H9 (cell line): ENCODE data around the gene FBXO48. TPM values are rescaled to one million over a fixed set of nuclear protein-coding genes. Genes with fewer than 3 reads are reported as not detected.

Experiments
- DNase-seq: peaks from one replicate; pipeline ENCODE4 v3.0.0-alpha.2; 2017
- H2AFZ ChIP-seq: one replicate; pipeline ENCODE4 v1.6.1; 2013; ENCODE audit warnings: mild to moderate bottlenecking, low read length, control low read depth, moderate library complexity
- H2AK5ac ChIP-seq: 2 replicates; pipeline ENCODE4 v1.6.1; 2013; ENCODE audit warnings: low read length, control low read depth, mixed read lengths; ENCODE audit not compliant: insufficient read length
- H2BK120ac ChIP-seq: one replicate; pipeline ENCODE4 v1.6.1; 2013; ENCODE audit warnings: low read depth, mild to moderate bottlenecking, low read length, control low read depth, inconsistent platforms; ENCODE audit not compliant: poor library complexity, severe bottlenecking
- H2BK12ac ChIP-seq: 2 replicates; pipeline ENCODE4 v1.6.1; 2013; ENCODE audit warnings: low read length, control low read depth, mixed read lengths, low read depth; ENCODE audit not compliant: insufficient read length
- H2BK15ac ChIP-seq: 2 replicates; pipeline ENCODE4 v1.6.1; 2013; ENCODE audit warnings: low read depth, low read length, control low read depth
- H2BK20ac ChIP-seq: one replicate; pipeline ENCODE4 v1.6.1; 2013; ENCODE audit warnings: low read depth, mild to moderate bottlenecking, low read length, control low read depth, inconsistent platforms; ENCODE audit not compliant: poor library complexity, severe bottlenecking
- H2BK5ac ChIP-seq: 2 replicates; pipeline ENCODE4 v1.6.1; 2013; ENCODE audit warnings: low read length, control low read depth, mixed read lengths; ENCODE audit not compliant: insufficient read length
- H3K14ac ChIP-seq: 2 replicates; pipeline ENCODE4 v1.6.1; 2013; ENCODE audit warnings: low read length, control low read depth; ENCODE audit not compliant: insufficient read depth
- H3K18ac ChIP-seq: 2 replicates; pipeline ENCODE4 v1.6.1; 2013; ENCODE audit warnings: low read depth, mild to moderate bottlenecking, mixed read lengths, low read length, control low read depth; ENCODE audit not compliant: insufficient read length
- H3K23ac ChIP-seq: 2 replicates; pipeline ENCODE4 v1.6.1; 2013; ENCODE audit warnings: low read length, control low read depth, mixed read lengths, low read depth; ENCODE audit not compliant: insufficient read length
- H3K23me2 ChIP-seq: 2 replicates; pipeline ENCODE4 v1.6.1; 2013; ENCODE audit warnings: low read depth, mild to moderate bottlenecking, mixed read lengths, low read length, control low read depth; ENCODE audit not compliant: insufficient read length, poor library complexity, severe bottlenecking
- H3K27ac ChIP-seq: 2 replicates; pipeline ENCODE4 v1.5.1; 2013; ENCODE audit warnings: low read length, control low read depth, mixed read lengths, low read depth; ENCODE audit not compliant: insufficient read length
- H3K27me3 ChIP-seq: 2 replicates; pipeline ENCODE4 v1.6.1; 2013; ENCODE audit warnings: low read length, control low read depth, inconsistent platforms; ENCODE audit not compliant: insufficient read depth
- H3K4ac ChIP-seq: 2 replicates; pipeline ENCODE4 v1.6.1; 2013; ENCODE audit warnings: low read depth, mild to moderate bottlenecking, control low read depth, inconsistent platforms, low read length, moderate library complexity
- H3K4me1 ChIP-seq: 2 replicates; pipeline ENCODE4 v1.6.1; 2013; ENCODE audit warnings: low read length, control low read depth, inconsistent platforms; ENCODE audit not compliant: insufficient read depth
- H3K4me2 ChIP-seq: 2 replicates; pipeline ENCODE4 v1.6.1; 2013; ENCODE audit warnings: low read length, control low read depth, mixed read lengths; ENCODE audit not compliant: insufficient read length, insufficient read depth
- H3K56ac ChIP-seq: 2 replicates; pipeline ENCODE4 v1.6.1; 2013; ENCODE audit warnings: low read depth, mild to moderate bottlenecking, mixed read lengths, low read length, control low read depth; ENCODE audit not compliant: insufficient read length
- H3K79me1 ChIP-seq: 2 replicates; pipeline ENCODE4 v1.6.1; 2013; ENCODE audit warnings: low read depth, mild to moderate bottlenecking, moderate library complexity, low read length, control low read depth, inconsistent platforms; ENCODE audit not compliant: insufficient read depth, poor library complexity, severe bottlenecking
- H3K79me2 ChIP-seq: 2 replicates; pipeline ENCODE4 v1.6.1; 2013; ENCODE audit warnings: low read length, control low read depth, inconsistent platforms; ENCODE audit not compliant: insufficient read depth
- H3K9ac ChIP-seq: 2 replicates; pipeline ENCODE4 v1.6.1; 2013; ENCODE audit warnings: low read length, control low read depth, mixed read lengths; ENCODE audit not compliant: insufficient read length; ENCODE audit errors: extremely low read depth
- H3K9me3 ChIP-seq: one replicate; pipeline ENCODE4 v1.6.1; 2013; ENCODE audit warnings: low read depth, low read length, inconsistent platforms; ENCODE audit not compliant: control insufficient read depth
- H3T11ph ChIP-seq: one replicate; pipeline ENCODE4 v1.6.1; 2013; ENCODE audit warnings: mild to moderate bottlenecking, low read length, control low read depth, inconsistent platforms
- H4K20me1 ChIP-seq: one replicate; pipeline ENCODE4 v1.6.1; 2013; ENCODE audit not compliant: control insufficient read depth, insufficient read length, insufficient read depth
- H4K5ac ChIP-seq: 2 replicates; pipeline ENCODE4 v1.6.1; 2013; ENCODE audit warnings: low read depth, mild to moderate bottlenecking, mixed read lengths, low read length, control low read depth; ENCODE audit not compliant: insufficient read length
- H4K8ac ChIP-seq: replicated peaks from 2 replicates; pipeline ENCODE4 v1.6.1; 2013; ENCODE audit warnings: low read length, control low read depth, mixed read lengths, low read depth; ENCODE audit not compliant: insufficient read length
- H4K91ac ChIP-seq: 2 replicates; pipeline ENCODE4 v1.6.1; 2013; ENCODE audit warnings: low read depth, mild to moderate bottlenecking, moderate library complexity, mixed read lengths, low read length, control low read depth; ENCODE audit not compliant: insufficient read length
- H3K27ac Mint-ChIP-seq, 3 experiments: 2 replicates in 2 of 3; 3 replicates in 1 of 3; pipeline ENCODE4 v1.8.0; 2020 to 2021; ENCODE audit warnings: mixed read lengths in 3 of 3, mild to moderate bottlenecking in 1 of 3, moderate library complexity in 1 of 3
- H3K27me3 Mint-ChIP-seq: 2 replicates; pipeline ENCODE4 v1.8.0; 2021; ENCODE audit warnings: low read depth, mild to moderate bottlenecking, moderate library complexity, mixed read lengths
- H3K36me3 Mint-ChIP-seq, 3 experiments: 2 replicates in 2 of 3; 3 replicates in 1 of 3; pipeline ENCODE4 v1.8.0; 2020 to 2021; ENCODE audit warnings: low read depth in 3 of 3, mixed read lengths in 3 of 3; ENCODE audit not compliant: insufficient read depth in 1 of 3
- H3K4me1 Mint-ChIP-seq, 2 experiments: 2 replicates each; pipeline ENCODE4 v1.8.0; 2020; ENCODE audit warnings: mixed read lengths in 2 of 2
- H3K4me3 Mint-ChIP-seq, 2 experiments: 2 replicates in 1 of 2; 3 replicates in 1 of 2; pipeline ENCODE4 v1.8.0; 2020 to 2021; ENCODE audit warnings: mild to moderate bottlenecking in 2 of 2, mixed read lengths in 2 of 2, moderate library complexity in 1 of 2
- H3K9me3 Mint-ChIP-seq, 2 experiments: 2 replicates in 1 of 2; 3 replicates in 1 of 2; pipeline ENCODE4 v1.8.0; 2020; ENCODE audit warnings: mild to moderate bottlenecking in 2 of 2, mixed read lengths in 2 of 2, moderate library complexity in 1 of 2
- WGBS: extraction: QIAGEN DNeasy Blood & Tissue Kit; methylation state at CpG from one replicate; pipeline ENCODE4 v1.1.7; 2013; ENCODE audit warnings: missing lambda C conversion rate, low lambda C conversion rate, mixed read lengths; ENCODE audit not compliant: insufficient read length; ENCODE audit errors: extremely low coverage; 5-methylcytosine and 5-hydroxymethylcytosine counted together
- total RNA-seq: library from RNA; stranded (reverse); gene quantifications from 2 replicates; pipeline ENCODE4 v1.2.1, GENCODE V29; 2021
- TF ChIP-seq, protein P1 (sequence below): fragments of 200-600 bp; sonication (generic); conservative IDR thresholded peaks from 3 replicates; pipeline ENCODE4 v1.8.0; 2021; ENCODE audit warnings: antibody characterized with exemption, mild to moderate bottlenecking

Gene FBXO48
- total RNA-seq, 1 experiment from 2014 or later = 1.4 TPM

GRCh38 chr2:68426446-68426845 lies 40.6 kb downstream of the FBXO48 start:
- Mint-ChIP-seq H3K36me3 (no peaks in the 10 kb centered on the region), H3K27me3 (no peaks in the 10 kb centered on the region), H3K4me3 (no peak overlapping the region), H3K9me3 (no peaks in the 10 kb centered on the region; a peak in 1 of 5 replicates), H3K27ac (no peak overlapping the region), H3K4me1 (peaks cover 0 to 3% of the 10 kb centered on the region in 2 experiments; a peak in 1 of 4 replicates)
- Histone ChIP-seq H2BK5ac (no peak overlapping the region), H3K79me1 (no peaks in the 10 kb centered on the region), H2AK5ac (no peak overlapping the region), H4K91ac (no peak overlapping the region), H3K27ac (no peak overlapping the region), H4K8ac (no peak overlapping the region), H3K23me2 (no peaks in the 10 kb centered on the region), H3K4me1 (no peaks in the 10 kb centered on the region), H4K5ac (no peak overlapping the region), H2BK12ac (no peak overlapping the region), H3K23ac (no peak overlapping the region), H3K14ac (no peak overlapping the region), H3K4ac (no peak overlapping the region), H3K27me3 (no peaks in the 10 kb centered on the region), H3K79me2 (no peaks in the 10 kb centered on the region), H2AFZ (no peak overlapping the region), H2BK120ac (no peak overlapping the region), H3K9ac (no peak overlapping the region), H3K9me3 (no peaks in the 10 kb centered on the region), H3K18ac (no peak overlapping the region), H3K4me2 (no peak overlapping the region), H3K56ac (no peak overlapping the region), H3T11ph (no peak overlapping the region), H4K20me1 (no peaks in the 10 kb centered on the region), H2BK15ac (no peak overlapping the region), H2BK20ac (no peak overlapping the region)
- TF ChIP-seq, protein P1, sequence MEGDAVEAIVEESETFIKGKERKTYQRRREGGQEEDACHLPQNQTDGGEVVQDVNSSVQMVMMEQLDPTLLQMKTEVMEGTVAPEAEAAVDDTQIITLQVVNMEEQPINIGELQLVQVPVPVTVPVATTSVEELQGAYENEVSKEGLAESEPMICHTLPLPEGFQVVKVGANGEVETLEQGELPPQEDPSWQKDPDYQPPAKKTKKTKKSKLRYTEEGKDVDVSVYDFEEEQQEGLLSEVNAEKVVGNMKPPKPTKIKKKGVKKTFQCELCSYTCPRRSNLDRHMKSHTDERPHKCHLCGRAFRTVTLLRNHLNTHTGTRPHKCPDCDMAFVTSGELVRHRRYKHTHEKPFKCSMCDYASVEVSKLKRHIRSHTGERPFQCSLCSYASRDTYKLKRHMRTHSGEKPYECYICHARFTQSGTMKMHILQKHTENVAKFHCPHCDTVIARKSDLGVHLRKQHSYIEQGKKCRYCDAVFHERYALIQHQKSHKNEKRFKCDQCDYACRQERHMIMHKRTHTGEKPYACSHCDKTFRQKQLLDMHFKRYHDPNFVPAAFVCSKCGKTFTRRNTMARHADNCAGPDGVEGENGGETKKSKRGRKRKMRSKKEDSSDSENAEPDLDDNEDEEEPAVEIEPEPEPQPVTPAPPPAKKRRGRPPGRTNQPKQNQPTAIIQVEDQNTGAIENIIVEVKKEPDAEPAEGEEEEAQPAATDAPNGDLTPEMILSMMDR = no peak
- no peak for DNase-seq
- no CpG with 5 or more reads among the region's 1 CpG for WGBS
